Upper lobe of left lung (tissue), 4 donors: ENCODE measurements around the gene DPP4.

ENCODE experiments used
- EP300 ChIP-seq, 4 donors: sonication (generic); formaldehyde crosslinking; IDR thresholded peaks; one replicate each; pipeline ENCODE4 v1.5.1; 2017; ENCODE audit warnings: antibody characterized with exemption in 4 of 4, control low read depth in 2 of 4
- POLR2A ChIP-seq, 4 donors: fragments of 450-650 bp; IDR thresholded peaks; one replicate each; pipeline ENCODE4 v1.5.1; 2016 to 2017; ENCODE audit warnings: antibody characterized with exemption in 4 of 4, mild to moderate bottlenecking in 2 of 4
- POLR2AphosphoS5 ChIP-seq, 2 donors: sonication (generic); formaldehyde crosslinking; IDR thresholded peaks; one replicate each; pipeline ENCODE4 v1.5.1; 2017; ENCODE audit warnings: antibody characterized with exemption in 2 of 2

DNA sequence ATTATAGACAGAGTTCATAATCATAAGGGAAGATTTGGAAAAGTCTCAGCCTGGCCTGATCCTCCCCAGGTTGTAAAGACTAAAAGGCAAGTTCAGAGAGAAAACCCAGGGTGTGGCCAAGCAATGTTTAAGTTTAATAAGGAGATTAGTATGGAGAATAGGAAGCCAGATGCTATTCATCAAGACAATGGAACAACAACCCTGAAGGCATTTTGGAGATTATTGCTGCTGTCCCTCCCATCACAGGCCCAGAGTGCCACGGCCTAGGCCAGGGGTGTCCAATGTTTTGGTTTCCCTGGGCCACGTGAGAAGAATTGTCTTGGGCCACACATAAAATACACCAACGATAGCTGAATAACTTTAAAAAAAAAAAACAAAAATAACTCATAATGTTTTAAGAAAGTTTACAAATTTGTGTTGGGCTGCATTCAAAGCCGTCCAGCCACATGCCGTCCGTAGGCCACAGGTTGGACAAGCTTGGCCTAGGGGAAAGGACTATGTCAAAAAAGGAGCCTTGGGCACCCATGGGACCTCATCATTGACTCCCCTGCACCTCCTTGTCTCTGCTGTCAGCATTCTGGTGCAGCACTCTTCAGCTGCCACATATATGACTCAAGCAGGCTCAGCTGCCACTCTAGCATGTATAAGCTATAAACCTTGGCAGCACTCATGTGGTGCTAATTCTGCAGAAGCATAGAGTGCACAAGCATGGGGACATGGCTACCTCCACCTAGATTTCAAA, 20.8 kb downstream of the DPP4 start:
- TF ChIP-seq EP300 (IDR thresholded peaks at IDR 0.05) (no peak), POLR2A (IDR thresholded peaks at IDR 0.05) (no peak), POLR2AphosphoS5 (IDR thresholded peaks at IDR 0.05) (no peak)
